ENCODE data around the gene TIE1. TPM values are rescaled to one million over a fixed set of nuclear protein-coding genes. Genes with fewer than 3 reads are reported as not detected.

TIE1 gene
- total and polyA plus RNA-seq, 2 of the 13 experiments (the other 11 are each of a cell fraction or from before 2014, with no cell fraction given), result 0.58 to 0.84 TPM

- TF ChIP-seq ZNF276 (CRISPR knock-in tag; IDR thresholded peaks at IDR 0.05; ENCODE audit: low read depth), result no peak
- no peak for TF ChIP-seq TERF1 (CRISPR knock-in tag; IDR thresholded peaks at IDR 0.05)
- peak; percentile 45; the same call in 1 of the 2 replicates for TF ChIP-seq ELF3 (CRISPR knock-in tag; IDR thresholded peaks at IDR 0.05)
- TF ChIP-seq ZNF639 (CRISPR knock-in tag; conservative IDR thresholded peaks at IDR 0.05), result no peak
- no peak for TF ChIP-seq ZNF616 (CRISPR knock-in tag; IDR thresholded peaks at IDR 0.05; ENCODE audit: low read depth)
- TF ChIP-seq PRDM15 (CRISPR knock-in tag; IDR thresholded peaks at IDR 0.05), result 0 out of 2 replicates have a peak, but pooled peaks have one; percentile 20
- peak; percentile 52; the same call in 1 of the 2 replicates for TF ChIP-seq FOXK1 (CRISPR knock-in tag; IDR thresholded peaks at IDR 0.05; ENCODE audit: borderline replicate concordance, low read depth)
- TF ChIP-seq KAT2B (IDR thresholded peaks at IDR 0.05; ENCODE audit: borderline replicate concordance, low read depth, low read length), result no peak
- no peak for TF ChIP-seq DPF2 (CRISPR knock-in tag; IDR thresholded peaks at IDR 0.05; ENCODE audit: borderline replicate concordance, low read depth)
- no peak for TF ChIP-seq FOSL1 (CRISPR knock-in tag; IDR thresholded peaks at IDR 0.05; ENCODE audit: borderline replicate concordance)
- peak; percentile 17; the same call in 1 of the 2 replicates for TF ChIP-seq TBX2 (CRISPR knock-in tag; IDR thresholded peaks at IDR 0.05; ENCODE audit: borderline replicate concordance)
- TF ChIP-seq PPARG (CRISPR knock-in tag; conservative IDR thresholded peaks at IDR 0.05), result no peak
- no peak for TF ChIP-seq RCOR2 (CRISPR knock-in tag; IDR thresholded peaks at IDR 0.05)
- no peak for TF ChIP-seq TEAD3 (CRISPR knock-in tag; optimal IDR thresholded peaks at IDR 0.05; ENCODE audit: borderline replicate concordance)
- no peak for TF ChIP-seq MEIS1 (CRISPR knock-in tag; IDR thresholded peaks at IDR 0.05; ENCODE audit: borderline replicate concordance)
- no peak for TF ChIP-seq MTA3 (CRISPR knock-in tag; IDR thresholded peaks at IDR 0.05)
- no peak for TF ChIP-seq ZBTB1 (CRISPR knock-in tag; IDR thresholded peaks at IDR 0.05; ENCODE audit: borderline replicate concordance)
- TF ChIP-seq CSRNP1 (CRISPR knock-in tag; IDR thresholded peaks at IDR 0.05), result peak; percentile 95
Measured at GRCh38 chr1:43358746-43359693, 58.2 kb downstream of the TIE1 start, which contains the start of gene CDC20 (continued).

Data from HepG2 (cell line).